Heart right ventricle (tissue), 16 donors: ENCODE data around the gene UAP1. TPM values are rescaled to one million over a fixed set of nuclear protein-coding genes. Genes with fewer than 3 reads are reported as not detected.

Source experiments
- ATAC-seq, 8 donors: fragments of 200-7000 bp; cut with Tn5 transposase; one replicate each; pipeline ENCODE4 v1.9.1; 2020; ENCODE audit warnings: mild to moderate bottlenecking in 8 of 8, moderate library complexity in 8 of 8, moderate number of reproducible peaks in 1 of 8
- DNase-seq, 2 donors: peaks; one replicate each; pipeline ENCODE4 v3.0.0-alpha.2; 2020
- H3K27ac ChIP-seq, 10 donors: fragments of 200-600 bp; sonication (generic) in 2 of 10; one replicate each; pipeline versions ENCODE4 v1.5.0 to v1.8.0; 2020 to 2022; ENCODE audit warnings: mild to moderate bottlenecking in 3 of 10
- H3K27me3 ChIP-seq, 7 donors: fragments of 200-600 bp; one replicate each; pipeline ENCODE4 v1.8.0; 2021 to 2022; ENCODE audit warnings: mild to moderate bottlenecking in 2 of 7
- H3K36me3 ChIP-seq, 9 donors: fragments of 200-600 bp; sonication (generic) in 1 of 9; one replicate each; pipeline versions ENCODE4 v1.5.0 to v1.8.0; 2020 to 2022; ENCODE audit warnings: mild to moderate bottlenecking in 2 of 9
- H3K4me1 ChIP-seq, 9 donors: fragments of 200-600 bp; sonication (generic) in 1 of 9; one replicate each; pipeline versions ENCODE4 v1.5.0 to v1.8.0; 2020 to 2022; ENCODE audit warnings: mild to moderate bottlenecking in 4 of 9
- H3K4me3 ChIP-seq, 10 donors: fragments of 200-600 bp; sonication (generic) in 2 of 10; one replicate each; pipeline versions ENCODE4 v1.5.0 to v1.8.0; 2020 to 2022; ENCODE audit warnings: mild to moderate bottlenecking in 7 of 10, moderate library complexity in 2 of 10
- H3K9me3 ChIP-seq, 11 donors: fragments of 200-600 bp in 10 of 11; sonication (generic) in 2 of 11; one replicate each; pipeline versions ENCODE4 v1.5.0 to v1.8.0; 2013 to 2022; ENCODE audit warnings: mild to moderate bottlenecking in 2 of 11, control low read depth in 1 of 11, moderate library complexity in 1 of 11
- WGBS, 2 donors: extraction: QIAGEN DNeasy Blood & Tissue Kit; methylation state at CpG; one replicate each; pipeline ENCODE4 v1.1.7; 2013; ENCODE audit warnings: inconsistent platforms in 1 of 2; 5-methylcytosine and 5-hydroxymethylcytosine counted together
- intact Hi-C, 10 donors: fragments of 100-400 bp; cut with DNase I; formaldehyde crosslinking; loops; one replicate each; pipeline versions ENCODE4 v1.11.1 to v1.14.2; 2022
- polyA plus RNA-seq, 2 donors: library from polyadenylated mRNA; stranded (reverse); fragments of 200-250 nt; gene quantifications; one replicate each; pipeline ENCODE4 v1.2.3, GENCODE V29; 2013
- total RNA-seq, 10 donors: library from RNA; stranded (reverse); fragmentation: NEBNext Ultra II Directional in 3 of 10; extraction: Animal tissue kit (Norgen Biotek cat#: 25700) in 3 of 10; gene quantifications; one replicate each; pipeline versions ENCODE4 v1.2.1 to v1.2.4, GENCODE V29; 2021 to 2023
- TF ChIP-seq, protein P1 (sequence below), 9 donors: fragments of 200-600 bp; sonication (generic) in 2 of 9; IDR thresholded peaks; one replicate each; pipeline versions ENCODE4 v1.5.0 to v1.8.0; 2021 to 2022; ENCODE audit warnings: antibody characterized with exemption in 9 of 9, mild to moderate bottlenecking in 5 of 9, moderate library complexity in 1 of 9
- donor health status: Arrhythmogenic right ventricular cardiomyopathy.
- donor health status: ischemic (EF 13 %, LVEDD 7.1; RV severe dilation, severe dysfunction).
- donor health status: healthy with polysubstance abuse.
- donor health status: DM: no; HTN: yes; CAD: no.
- donor health status: DM: no; HTN: no; CAD: no.
- donor health status: ischemic (EF 25% LVEDD 6.9; RV normal size, moderate dysfunction).
- donor health status: ischemic (EF 25% LVEDD 5.7; RV mildly dilated, moderate dysfunction).
- donor health status: healthy.
- donor health status: DM: yes; HTN: yes; CAD: no.
- donor health status: Ischemic cardiomyopathy.
- donor health status: ischemic (EF 35%, LVEDD 5.7; RV mildly dilated, moderate dysfunction).
- donor health status: nonischemic (EF 11% LVEDD 7.7; RV severe dilation, severe dysfunction).
- donor health status: DM: yes; HTN: yes; CAD: no.
- donor health status: PGD.
- donor health status: ischemic (EF 29% LVEDD 5.4; RV normal size, mild dysfunction).
- donor health status: nonischemic (EF 23%, LVEDD 6.1; RV moderate dilation, normal function).

The UAP1 gene
- total and polyA plus RNA-seq, 12 donors = 14.6 to 48.6 (median 20.7) TPM

DNA sequence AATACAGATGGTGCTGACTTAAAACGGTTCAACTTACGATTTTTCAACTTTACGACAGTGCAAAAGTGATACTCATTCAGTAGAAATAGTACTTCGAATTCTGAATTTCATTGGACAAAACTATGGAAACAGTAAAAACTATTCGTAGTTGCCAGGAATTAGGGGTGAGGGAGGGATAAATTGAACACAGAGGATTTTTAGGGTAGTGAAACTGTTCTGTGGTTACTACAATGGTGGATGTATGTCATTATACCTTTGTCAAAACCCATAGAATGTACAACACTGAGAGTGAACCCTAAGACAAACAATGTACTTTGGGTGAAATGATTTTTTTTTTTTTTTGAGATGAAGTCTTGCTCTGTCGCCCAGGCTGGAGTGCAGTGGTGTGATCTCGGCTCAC, 78.2 kb downstream of the UAP1 start:
- DNase-seq (no peak), ATAC-seq (no peak)
- Histone ChIP-seq H3K36me3 (peaks cover 0 to 9% (median 0%) of the 10 kb centered on the region in 9 donors), H3K4me1 (peaks cover 0 to 20% (median 7%) of the 10 kb centered on the region in 9 donors), H3K27me3 (no peaks in the 10 kb centered on the region), H3K4me3 (no peak overlapping the region), H3K27ac (no peak overlapping the region), H3K9me3 (no peaks in the 10 kb centered on the region)
- TF ChIP-seq, protein P1, sequence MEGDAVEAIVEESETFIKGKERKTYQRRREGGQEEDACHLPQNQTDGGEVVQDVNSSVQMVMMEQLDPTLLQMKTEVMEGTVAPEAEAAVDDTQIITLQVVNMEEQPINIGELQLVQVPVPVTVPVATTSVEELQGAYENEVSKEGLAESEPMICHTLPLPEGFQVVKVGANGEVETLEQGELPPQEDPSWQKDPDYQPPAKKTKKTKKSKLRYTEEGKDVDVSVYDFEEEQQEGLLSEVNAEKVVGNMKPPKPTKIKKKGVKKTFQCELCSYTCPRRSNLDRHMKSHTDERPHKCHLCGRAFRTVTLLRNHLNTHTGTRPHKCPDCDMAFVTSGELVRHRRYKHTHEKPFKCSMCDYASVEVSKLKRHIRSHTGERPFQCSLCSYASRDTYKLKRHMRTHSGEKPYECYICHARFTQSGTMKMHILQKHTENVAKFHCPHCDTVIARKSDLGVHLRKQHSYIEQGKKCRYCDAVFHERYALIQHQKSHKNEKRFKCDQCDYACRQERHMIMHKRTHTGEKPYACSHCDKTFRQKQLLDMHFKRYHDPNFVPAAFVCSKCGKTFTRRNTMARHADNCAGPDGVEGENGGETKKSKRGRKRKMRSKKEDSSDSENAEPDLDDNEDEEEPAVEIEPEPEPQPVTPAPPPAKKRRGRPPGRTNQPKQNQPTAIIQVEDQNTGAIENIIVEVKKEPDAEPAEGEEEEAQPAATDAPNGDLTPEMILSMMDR (IDR thresholded peaks at IDR 0.05) = no peak
- intact Hi-C loops = loop anchor here in 3 of 10 donors (5.0 to 10.0 kb wide), 4 partner anchors 38 to 115 kb away; no protein-coding TSS in a partner anchor
- WGBS, 2 donors = 93 to 95% methylated on average over 7 of the region's 7 CpGs

DNA sequence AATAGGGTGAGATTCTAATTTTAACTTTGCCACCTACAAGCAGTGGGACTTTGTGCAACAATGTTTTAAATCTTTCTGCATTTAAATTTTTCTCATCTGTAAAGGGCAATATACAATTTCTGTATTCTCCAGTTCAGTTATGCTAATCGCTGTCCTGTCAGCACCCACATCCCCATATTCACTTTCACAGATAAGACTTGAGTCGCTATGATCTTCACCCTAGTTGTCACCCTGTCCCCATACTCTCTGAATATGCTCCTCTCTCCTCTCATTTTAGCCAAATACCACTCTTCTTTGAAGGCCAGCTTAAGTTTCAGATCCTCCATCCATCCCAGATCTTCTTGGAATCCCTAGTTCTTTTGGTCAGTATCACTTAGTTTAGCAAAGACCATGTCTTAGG, 79.6 kb downstream of the UAP1 start:
- Histone ChIP-seq H3K27ac (no peak overlapping the region), H3K9me3 (no peaks in the 10 kb centered on the region), H3K36me3 (peaks cover 0 to 9% (median 0%) of the 10 kb centered on the region in 9 donors), H3K27me3 (no peaks in the 10 kb centered on the region), H3K4me3 (no peak overlapping the region), H3K4me1 (peaks cover 0 to 7% (median 0%) of the 10 kb centered on the region in 9 donors)
- DNase-seq (no peak), ATAC-seq (no peak)
- intact Hi-C loops = loop anchor here in 1 of 10 donors (5.0 kb wide), 1 partner anchor 36 kb away; no protein-coding TSS in a partner anchor
- 39 to 59% methylated on average over 2 of the region's 2 CpGs for WGBS, 2 donors
- TF ChIP-seq, protein P1 (IDR thresholded peaks at IDR 0.05) = no peak

DNA sequence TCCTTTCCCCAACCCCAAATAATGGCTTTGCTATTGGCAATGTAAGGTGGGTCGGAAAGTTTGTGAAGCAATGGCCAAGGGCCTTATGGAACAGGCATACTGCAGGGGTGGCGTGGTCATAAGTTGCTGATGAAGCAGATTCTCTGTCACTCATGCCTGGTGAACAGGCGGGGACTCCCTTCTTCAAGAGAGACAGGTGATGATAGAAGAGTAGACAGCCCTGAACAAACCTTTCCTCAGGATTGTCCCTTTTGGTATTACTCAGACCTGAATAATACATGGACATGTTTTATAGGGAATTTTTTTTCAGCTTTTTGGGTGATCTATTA, 83.4 kb downstream of the UAP1 start:
- no peak for DNase-seq
- intact Hi-C loops = loop anchor here in 1 of 10 donors (5.0 kb wide), 1 partner anchor 32 kb away; no protein-coding TSS in a partner anchor
- H3K4me1 ChIP-seq = peaks cover 0 to 10% (median 0%) of the 10 kb centered on the region in 9 donors

DNA sequence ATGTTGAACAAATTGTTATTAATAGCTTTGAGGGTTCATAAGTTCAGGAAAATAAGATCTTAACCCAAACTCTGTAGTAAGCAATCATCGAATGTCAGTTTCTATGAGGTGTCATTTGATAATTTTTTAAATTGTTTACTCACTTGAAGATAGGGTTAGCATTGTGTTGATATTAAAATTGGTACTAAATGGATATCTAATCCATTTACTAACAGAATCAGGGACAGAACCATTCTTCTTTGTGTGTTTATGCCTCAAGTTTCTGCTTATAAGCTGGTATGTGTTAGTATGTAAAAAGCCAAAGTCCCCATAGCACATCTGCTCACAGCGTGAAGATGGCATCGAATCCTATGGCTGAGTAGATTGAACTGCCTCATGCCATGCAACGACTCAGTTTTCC, 84.1 kb downstream of the UAP1 start:
- WGBS, 2 donors = 87 to 92% methylated on average over 4 of the region's 4 CpGs

More for the DNA sequence above, 83.4 kb downstream of the UAP1 start:
- no peak overlapping the region for H3K4me3 ChIP-seq
- peaks cover 0 to 9% (median 0%) of the 10 kb centered on the region in 9 donors for H3K36me3 ChIP-seq
- 96 to 97% methylated on average over 3 of the region's 3 CpGs for WGBS, 2 donors
- no peaks in the 10 kb centered on the region for H3K9me3 ChIP-seq
- H3K27me3 ChIP-seq = no peaks in the 10 kb centered on the region
- no peak overlapping the region for H3K27ac ChIP-seq
- TF ChIP-seq, protein P1 (IDR thresholded peaks at IDR 0.05) = no peak
- ATAC-seq = no peak

More for the DNA sequence above, 84.1 kb downstream of the UAP1 start:
- H3K36me3 ChIP-seq = peaks cover 0 to 9% (median 0%) of the 10 kb centered on the region in 9 donors
- ATAC-seq (no peak), DNase-seq (no peak)
- TF ChIP-seq, protein P1 (IDR thresholded peaks at IDR 0.05) = no peak
- H3K4me3 ChIP-seq = no peak overlapping the region
- H3K9me3 ChIP-seq = no peaks in the 10 kb centered on the region
- H3K4me1 ChIP-seq = peaks cover 0 to 10% (median 0%) of the 10 kb centered on the region in 9 donors
- no peaks in the 10 kb centered on the region for H3K27me3 ChIP-seq
- H3K27ac ChIP-seq = no peak overlapping the region
- intact Hi-C loops = no loop called here
